Endothelial cell of umbilical vein (primary cell): ENCODE results near the gene NFATC4. TPM values are rescaled to one million over a fixed set of nuclear protein-coding genes. Genes with fewer than 3 reads are reported as not detected.

ENCODE experiments used
- BruUV-seq: library from RNA; stranded (reverse); fragments of 400-500 nt; replicated peaks from 2 replicates; lab custom pipeline; 2021; lab: Mats Ljungman, UMichigan
- CTCF ChIA-PET: fragments of 300-600, 350-600 bp; sonication (Branson Sonifier 250); formaldehyde crosslinking; loops from one replicate; lab custom pipeline; 2021; ENCODE audit warnings: antibody characterized with exemption, inconsistent platforms; lab: Charles Lee
- POLR2A ChIA-PET: fragments of 300-600, 350-600 bp; sonication (Branson Sonifier 250); formaldehyde crosslinking; loops from one replicate; lab custom pipeline; 2021; ENCODE audit warnings: antibody characterized with exemption, inconsistent platforms; lab: Charles Lee
- DNase-seq: peaks from one replicate; pipeline ENCODE4 v3.0.0-alpha.2; 2011; ENCODE audit warnings: low read depth, low spot score
- FAIRE-seq: peaks from 2 replicates; lab custom pipeline; 2011; peaks lifted over from hg19 to GRCh38; lab: Jason Lieb, UNC
- H2AFZ ChIP-seq: 2 replicates; pipeline ENCODE4 v1.6.0; 2012; ENCODE audit warnings: low read depth, low read length, control low read depth, inconsistent platforms
- H3K27ac ChIP-seq: 2 replicates; pipeline ENCODE4 v1.5.1; 2011; ENCODE audit warnings: low read depth, mild to moderate bottlenecking, control low read depth, low read length, moderate library complexity; ENCODE audit not compliant: insufficient read depth
- H3K27me3 ChIP-seq, 2 experiments: 2 replicates each; pipeline versions ENCODE4 v1.6.0 to v1.6.1; 2011; ENCODE audit warnings: low read length in 2 of 2, mixed read lengths in 1 of 2; ENCODE audit not compliant: control insufficient read depth in 2 of 2, insufficient read depth in 2 of 2
- H3K36me3 ChIP-seq, 2 experiments: 2 replicates in 1 of 2; 3 replicates in 1 of 2; pipeline ENCODE4 v1.5.1; 2011; ENCODE audit warnings: low read length in 2 of 2, mild to moderate bottlenecking in 1 of 2, moderate library complexity in 1 of 2; ENCODE audit not compliant: control insufficient read depth in 2 of 2, insufficient read depth in 2 of 2; ENCODE audit errors: extremely low read depth in 1 of 2
- H3K4me1 ChIP-seq: 3 replicates; pipeline ENCODE4 v1.5.1; 2011; ENCODE audit warnings: mild to moderate bottlenecking, low read length; ENCODE audit not compliant: control insufficient read depth, insufficient read depth; ENCODE audit errors: extremely low read depth
- H3K4me2 ChIP-seq: 2 replicates; pipeline ENCODE4 v1.6.1; 2011; ENCODE audit warnings: low read length, control low read depth, mixed read lengths; ENCODE audit not compliant: insufficient read depth
- H3K4me3 ChIP-seq, 3 experiments: fragments of 200-600 bp in 1 of 3; sonication (generic), shearing (Covaris generic) in 1 of 3; replicated peaks in 1 of 3; 2 replicates each; pipeline ENCODE4 v1.5.1; 2011 to 2016; ENCODE audit warnings: control low read depth in 3 of 3, low read length in 3 of 3, mild to moderate bottlenecking in 2 of 3, inconsistent platforms in 1 of 3, low read depth in 1 of 3, moderate library complexity in 1 of 3; ENCODE audit not compliant: insufficient read depth in 1 of 3
- H3K79me2 ChIP-seq: 2 replicates; pipeline ENCODE4 v1.6.0; 2012; ENCODE audit warnings: low read length, inconsistent platforms; ENCODE audit not compliant: control insufficient read depth, insufficient read depth
- H3K9ac ChIP-seq: replicated peaks from 2 replicates; pipeline ENCODE3; 2011; ENCODE audit warnings: low read length, control low read depth; ENCODE audit not compliant: insufficient read depth; ENCODE audit errors: extremely low read depth
- H3K9me1 ChIP-seq: replicated peaks from 3 replicates; pipeline ENCODE4 v1.6.0; 2011; ENCODE audit warnings: mild to moderate bottlenecking, low read length; ENCODE audit not compliant: control insufficient read depth, insufficient read depth; ENCODE audit errors: extremely low read depth
- H3K9me3 ChIP-seq: replicated peaks from 2 replicates; pipeline ENCODE4 v1.5.1; 2012; ENCODE audit warnings: low read length, inconsistent platforms; ENCODE audit not compliant: control insufficient read depth, insufficient read depth
- H4K20me1 ChIP-seq: replicated peaks from 2 replicates; pipeline ENCODE3; 2011; ENCODE audit warnings: mild to moderate bottlenecking, low read length; ENCODE audit not compliant: control insufficient read depth, insufficient read depth; ENCODE audit errors: extremely low read depth
- CTCF ChIP-seq, 2 donors: IDR thresholded peaks; 1 replicate in 1 of 2; 2 replicates in 1 of 2; pipeline ENCODE4 v1.5.1; 2011; ENCODE audit warnings: low read length in 2 of 2, mild to moderate bottlenecking in 2 of 2, moderate library complexity in 2 of 2, control low read depth in 1 of 2, inconsistent platforms in 1 of 2, low read depth in 1 of 2; ENCODE audit not compliant: insufficient read depth in 1 of 2; ENCODE audit errors: extremely low read depth in 1 of 2
- EZH2 ChIP-seq: IDR thresholded peaks from 2 replicates; pipeline ENCODE4 v1.6.1; 2012; ENCODE audit warnings: borderline replicate concordance, low read depth, mild to moderate bottlenecking, moderate library complexity, low read length, inconsistent platforms; ENCODE audit not compliant: severe bottlenecking
- FOS ChIP-seq: IDR thresholded peaks from 2 replicates; pipeline ENCODE4 v1.6.1; 2011; ENCODE audit warnings: mild to moderate bottlenecking, low read length, moderate library complexity, borderline replicate concordance; ENCODE audit not compliant: insufficient read depth
- GATA2 ChIP-seq: IDR thresholded peaks from 2 replicates; pipeline ENCODE4 v1.7.0; 2011; ENCODE audit warnings: low read depth, mild to moderate bottlenecking, moderate library complexity, mixed read lengths, low read length; ENCODE audit not compliant: insufficient read length, insufficient read depth
- JUN ChIP-seq: IDR thresholded peaks from 2 replicates; pipeline ENCODE4 v1.6.1; 2011; ENCODE audit warnings: borderline replicate concordance, low read depth; ENCODE audit not compliant: insufficient read length, insufficient read depth
- MAX ChIP-seq: IDR thresholded peaks from 2 replicates; pipeline ENCODE4 v1.6.1; 2011; ENCODE audit not compliant: insufficient read depth, insufficient read length
- MYC ChIP-seq: IDR thresholded peaks from one replicate; pipeline ENCODE4 v1.6.1; 2011; ENCODE audit warnings: mild to moderate bottlenecking, low read depth, low read length
- POLR2A ChIP-seq: IDR thresholded peaks from 2 replicates; pipeline ENCODE4 v1.6.1; 2012; ENCODE audit warnings: low read depth, mild to moderate bottlenecking, control low read depth, low read length
- POLR2AphosphoS5 ChIP-seq: IDR thresholded peaks from 2 replicates; pipeline ENCODE4 v1.6.1; 2012; ENCODE audit warnings: low read depth, mild to moderate bottlenecking, control low read depth, low read length, moderate library complexity; ENCODE audit not compliant: insufficient read depth
- dilution Hi-C: fragments of 300-500 bp; cut with MboI; formaldehyde crosslinking; loops from one replicate; pipeline ENCODE4 v1.15.0; 2019; ENCODE audit warnings: low sequenced_read_pairs; ENCODE audit not compliant: extremely low pct_ligation_motif_present
- intact Hi-C: fragments of 100-400 bp; cut with micrococcal nuclease; formaldehyde crosslinking; loops from one replicate; pipeline ENCODE4 v1.10.0; 2022
- polyA plus RNA-seq, 4 experiments: library from polyadenylated mRNA; depleted of rRNA in 3 of 4; stranded (reverse) in 3 of 4; unstranded in 1 of 4; fragments of >200 nt; gene quantifications; 2 replicates each; pipeline versions ENCODE4 v1.2.1 to v1.2.3, GENCODE V29; 2011 to 2012; ENCODE audit warnings: missing spikeins in 1 of 4
- total RNA-seq: library from RNA; stranded (reverse); gene quantifications from 2 replicates; pipeline ENCODE4 v1.2.3, GENCODE V29; 2021

Gene NFATC4
- total and polyA plus RNA-seq, 2 donors (not counting 3 experiments of a cell fraction or from before 2014, with no cell fraction given): 79.5 to 88.1 TPM

GRCh38 chr14:24337144-24337823 lies 30.7 kb upstream of the NFATC4 start:
- Histone ChIP-seq H3K4me2 (no peak overlapping the region), H3K36me3 (no peaks in the 10 kb centered on the region), H3K27ac (no peak overlapping the region), H3K9me3 (no peaks in the 10 kb centered on the region), H3K9ac (no peak overlapping the region), H3K27me3 (peaks cover 5 to 9% of the 10 kb centered on the region in 2 experiments), H3K4me1 (peaks cover 36% of the 10 kb centered on the region), H2AFZ (no peak overlapping the region), H3K9me1 (no peaks in the 10 kb centered on the region), H3K4me3 (no peak overlapping the region), H4K20me1 (no peaks in the 10 kb centered on the region), H3K79me2 (no peaks in the 10 kb centered on the region)
- no peak for FAIRE-seq
- intact Hi-C loops (no loop called here), dilution Hi-C loops (no loop called here)
- no TSS peak for BruUV-seq
- DNase-seq: no peak
- ChIA-PET CTCF (interaction anchor here (0.5 to 20.1 kb wide), 4 partner anchors 9 to 373 kb away, joined by 3 to 811 read pairs (median 12); partner anchors contain the start of genes CBLN3 and KHNYN), POLR2A (no interaction called here)
- TF ChIP-seq JUN: no peak
- TF ChIP-seq POLR2A: no peak
- TF ChIP-seq POLR2AphosphoS5: no peak
- TF ChIP-seq MYC: no peak
- TF ChIP-seq MAX: no peak
- no peak for TF ChIP-seq EZH2
- no peak for TF ChIP-seq CTCF (IDR thresholded peaks at IDR 0.05; ENCODE audit: extremely low read depth in 1 of 2, insufficient read depth in 1 of 2, low read depth in 1 of 2, low read length in 2 of 2)
- TF ChIP-seq GATA2: no peak
- TF ChIP-seq FOS: no peak
